Measurements from ENCODE around the gene CD226.

DNA sequence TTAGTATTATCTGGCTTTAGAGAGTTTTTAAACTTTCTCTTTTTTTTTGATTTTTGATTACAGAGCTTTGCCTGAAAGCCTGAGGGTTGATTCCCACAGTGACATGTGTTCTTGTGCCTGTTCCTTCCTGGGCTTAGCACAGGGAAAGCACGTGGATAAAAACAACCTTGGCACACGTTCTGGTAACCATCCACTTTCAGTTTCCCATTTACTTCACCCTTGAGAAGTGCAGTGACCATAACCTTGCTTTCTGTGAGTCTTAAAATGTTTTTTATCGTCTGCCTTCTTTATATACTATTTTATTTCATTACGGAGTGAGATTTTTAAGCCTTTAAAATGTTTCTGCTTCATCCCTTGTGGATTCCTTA, 11.5 kb downstream of the CD226 start:
- TF ChIP-seq POLR2AphosphoS5 (IDR thresholded peaks at IDR 0.05; ENCODE audit: low read depth, low read length) (no peak), TAF1 (IDR thresholded peaks at IDR 0.05; ENCODE audit: borderline replicate concordance, low read depth, low read length) (no peak)
